B cell (primary cell): ENCODE data around the gene FKBP1B. TPM values are rescaled to one million over a fixed set of nuclear protein-coding genes. Genes with fewer than 3 reads are reported as not detected.

Experiments
- ATAC-seq: fragments of 200-7000 bp; cut with Tn5 transposase; one replicate; pipeline ENCODE4 v1.10.0; 2021; ENCODE audit warnings: low read depth, mild to moderate bottlenecking, moderate number of reproducible peaks, moderate library complexity
- CTCF ChIA-PET: fragments of 350-600 bp; sonication (Branson Sonifier 250); formaldehyde crosslinking; loops from one replicate; lab custom pipeline; 2021; ENCODE audit warnings: antibody characterized with exemption, inconsistent platforms; lab: Charles Lee
- POLR2A ChIA-PET: fragments of 350-600 bp; sonication (Branson Sonifier 250); formaldehyde crosslinking; loops from one replicate; lab custom pipeline; 2021; ENCODE audit warnings: antibody characterized with exemption; lab: Charles Lee
- DNase-seq: peaks from one replicate; pipeline ENCODE4 v3.0.0; 2013
- H2AFZ ChIP-seq: 2 replicates; pipeline ENCODE4 v1.6.1; 2012; ENCODE audit warnings: mild to moderate bottlenecking, low read depth, low read length; ENCODE audit not compliant: insufficient read depth, poor library complexity, severe bottlenecking
- H3K27ac ChIP-seq, 2 donors: 1 replicate in 1 of 2; 2 replicates in 1 of 2; pipeline ENCODE4 v1.5.1; 2012 to 2013; ENCODE audit warnings: low read length in 2 of 2, mild to moderate bottlenecking in 2 of 2, moderate library complexity in 1 of 2
- H3K27me3 ChIP-seq, 4 experiments: fragments of 200-600 bp in 1 of 4; sonication (generic) in 1 of 4; replicated peaks in 1 of 4; 1 replicate in 2 of 4; 2 replicates in 2 of 4; pipeline versions ENCODE4 v1.6.1 to v1.7.0; 2013 to 2016; ENCODE audit warnings: low read length in 3 of 4, mild to moderate bottlenecking in 2 of 4, mixed read lengths in 1 of 4, moderate library complexity in 1 of 4; ENCODE audit not compliant: insufficient read depth in 4 of 4, control insufficient read depth in 3 of 4; ENCODE audit errors: control extremely low read depth in 1 of 4
- H3K36me3 ChIP-seq, 2 experiments: replicated peaks in 1 of 2; 1 replicate in 1 of 2; 2 replicates in 1 of 2; pipeline versions ENCODE4 v1.6.1 to v1.7.1; 2013; ENCODE audit warnings: low read length in 1 of 2; ENCODE audit not compliant: insufficient read depth in 2 of 2, control insufficient read depth in 1 of 2; ENCODE audit errors: control extremely low read depth in 1 of 2, extremely low read depth in 1 of 2
- H3K4me1 ChIP-seq, 2 donors: fragments of 200-600 bp in 1 of 2; sonication (generic) in 1 of 2; 1 replicate in 1 of 2; 2 replicates in 1 of 2; pipeline versions ENCODE4 v1.5.1 to v1.6.1; 2013 to 2017; ENCODE audit warnings: low read length in 2 of 2; ENCODE audit not compliant: control insufficient read depth in 2 of 2, insufficient read depth in 2 of 2
- H3K4me2 ChIP-seq: replicated peaks from 2 replicates; pipeline ENCODE3; 2012; ENCODE audit warnings: mild to moderate bottlenecking, low read depth, low read length; ENCODE audit not compliant: poor library complexity, severe bottlenecking
- H3K4me3 ChIP-seq, 5 experiments: fragments of 200-600 bp in 1 of 5; sonication (generic) in 1 of 5; 1 replicate in 3 of 5; 2 replicates in 2 of 5; pipeline versions ENCODE4 v1.5.1 to v1.7.0; 2011 to 2016; ENCODE audit warnings: low read length in 4 of 5, mild to moderate bottlenecking in 4 of 5, low read depth in 2 of 5, control low read depth in 1 of 5, moderate library complexity in 1 of 5; ENCODE audit not compliant: insufficient read depth in 1 of 5; ENCODE audit errors: control extremely low read depth in 1 of 5, extremely low read depth in 1 of 5
- H3K79me2 ChIP-seq: fragments of 200-600 bp; sonication (generic); one replicate; pipeline ENCODE4 v1.6.0; 2016; ENCODE audit warnings: low read length; ENCODE audit not compliant: control insufficient read depth, insufficient read depth
- H3K9ac ChIP-seq: fragments of 200-600 bp; sonication (generic); 2 replicates; pipeline ENCODE4 v1.6.1; 2017; ENCODE audit warnings: mild to moderate bottlenecking, low read length, moderate library complexity
- H3K9me3 ChIP-seq, 3 donors: one replicate each; pipeline versions ENCODE4 v1.6.1 to v1.7.1; 2013; ENCODE audit warnings: low read length in 2 of 3; ENCODE audit not compliant: control insufficient read depth in 2 of 3, insufficient read depth in 1 of 3; ENCODE audit errors: control extremely low read depth in 1 of 3
- H4K20me1 ChIP-seq: 2 replicates; pipeline ENCODE4 v1.6.0; 2012; ENCODE audit warnings: mild to moderate bottlenecking, low read length; ENCODE audit not compliant: insufficient read depth, control insufficient read depth, poor library complexity, severe bottlenecking
- H3K27ac Mint-ChIP-seq: one replicate; pipeline ENCODE4 v1.8.0; 2021; ENCODE audit warnings: mixed read lengths
- H3K27me3 Mint-ChIP-seq: one replicate; pipeline ENCODE4 v1.8.0; 2021; ENCODE audit warnings: mixed read lengths
- H3K4me1 Mint-ChIP-seq: one replicate; pipeline ENCODE4 v1.8.0; 2021; ENCODE audit warnings: mixed read lengths
- H3K4me3 Mint-ChIP-seq: one replicate; pipeline ENCODE4 v1.8.0; 2021; ENCODE audit warnings: mixed read lengths
- H3K9me3 Mint-ChIP-seq: one replicate; pipeline ENCODE4 v1.8.0; 2022; ENCODE audit warnings: mixed read lengths; ENCODE audit not compliant: insufficient read depth
- CTCF ChIP-seq: fragments of 200-600 bp; IDR thresholded peaks from one replicate; pipeline ENCODE4 v1.8.0; 2022; ENCODE audit warnings: antibody characterized with exemption, mild to moderate bottlenecking
- EZH2 ChIP-seq: IDR thresholded peaks from 2 replicates; pipeline ENCODE4 v1.6.1; 2012; ENCODE audit warnings: borderline replicate concordance, low read depth, mild to moderate bottlenecking, moderate library complexity, low read length; ENCODE audit not compliant: insufficient read depth, poor library complexity, severe bottlenecking
- WGBS: methylation state at CpG from one replicate; pipeline ENCODE4 v1.1.5; 2013; ENCODE audit warnings: missing lambda C conversion rate; ENCODE audit not compliant: insufficient coverage; 5-methylcytosine and 5-hydroxymethylcytosine counted together
- intact Hi-C: fragments of 100-400 bp; cut with micrococcal nuclease; formaldehyde crosslinking; loops from one replicate; pipeline ENCODE4 v1.10.0; 2022
- polyA plus RNA-seq: library from polyadenylated mRNA; depleted of rRNA; stranded (reverse); fragments of >200 nt; gene quantifications from 2 replicates; pipeline ENCODE4 v1.2.3, GENCODE V29; 2012
- total RNA-seq, 2 donors: library from RNA; stranded (reverse); fragments of 120-200 nt in 1 of 2; gene quantifications; 1 replicate in 1 of 2; 2 replicates in 1 of 2; pipeline versions ENCODE4 v1.2.3 to v1.2.4, GENCODE V29; 2013 to 2022

The FKBP1B gene
- total and polyA plus RNA-seq, 2 donors (not counting 1 experiment from before 2014, with no cell fraction given) = 0.85 to 3.8 TPM

GRCh38 chr2:24084386-24085199 is 35.1 kb downstream of the FKBP1B start, which contains the start of gene TP53I3:
Gene TP53I3 (minus strand): TSS chr2:24084834. CDS start chr2:24084326, 508 bp downstream.
- peaks cover 19% of the 10 kb centered on the region for H3K4me1 Mint-ChIP-seq
- peak within 1 kb of the TSS; percentile 95 for H3K27ac Mint-ChIP-seq
- H3K9me3 Mint-ChIP-seq = no peaks in the 10 kb centered on the region
- H3K4me1 ChIP-seq = peaks cover 12 to 20% of the 10 kb centered on the region in 2 donors
- H3K9ac ChIP-seq = peak within 1 kb of the TSS; percentile 80
- no peaks in the 10 kb centered on the region for H3K27me3 Mint-ChIP-seq
- POLR2A ChIA-PET = interaction anchor here (1.0 to 1.7 kb wide), 4 partner anchors 8 to 261 kb away, joined by 3 to 22 read pairs (median 4); partner anchors contain the start of genes ATAD2B and SF3B6
- intact Hi-C loops = loop anchor here (1.0 to 2.0 kb wide), 7 partner anchors 8 to 260 kb away; partner anchors contain the start of genes ATAD2B, SF3B6 and WDCP
- H3K4me2 ChIP-seq = peak within 1 kb of the TSS; percentile 95
- peak; percentile 89 for DNase-seq
- no peaks in the 10 kb centered on the region for H3K27me3 ChIP-seq
- TF ChIP-seq CTCF (peak; percentile 98), EZH2 (no peak)
- CTCF ChIA-PET = interaction anchor here (0.5 to 7.3 kb wide), 50 partner anchors 8 to 292 kb away, joined by 3 to 154 read pairs (median 5); partner anchors contain the start of genes ATAD2B, FAM228B, FKBP1B and SF3B6
- H3K79me2 ChIP-seq = peaks cover 9% of the 10 kb centered on the region
- H3K9me3 ChIP-seq = no peaks in the 10 kb centered on the region
- H3K4me3 Mint-ChIP-seq = peak within 1 kb of the TSS; percentile 97
- H4K20me1 ChIP-seq = no peaks in the 10 kb centered on the region
- H3K36me3 ChIP-seq = peaks cover 2 to 12% of the 10 kb centered on the region in 2 experiments
- peak; percentile 86 for ATAC-seq
- peak within 1 kb of the TSS; percentile 58 to 69 for H3K27ac ChIP-seq
- peak within 1 kb of the TSS; percentile 36 to 84 (median 68) for H3K4me3 ChIP-seq
- peak within 1 kb of the TSS; percentile 98 for H2AFZ ChIP-seq
- under 1% methylated on average over 39 of the region's 44 CpGs for WGBS
